Osteocyte (in vitro differentiated cells): ENCODE data around the gene COMMD9. TPM values are rescaled to one million over a fixed set of nuclear protein-coding genes. Genes with fewer than 3 reads are reported as not detected.

Source experiments
- DNase-seq: peaks from one replicate; pipeline ENCODE4 v3.0.0; 2021; ENCODE audit warnings: mixed read lengths; ENCODE audit not compliant: unreplicated experiment; ENCODE audit errors: extremely low spot score
- H3K27ac Mint-ChIP-seq: one replicate; pipeline ENCODE4 v1.8.0; 2021; ENCODE audit warnings: mild to moderate bottlenecking, mixed read lengths; ENCODE audit not compliant: unreplicated experiment
- H3K27me3 Mint-ChIP-seq: one replicate; pipeline ENCODE4 v1.8.0; 2021; ENCODE audit warnings: mixed read lengths; ENCODE audit not compliant: unreplicated experiment
- H3K36me3 Mint-ChIP-seq: one replicate; pipeline ENCODE4 v1.8.0; 2021; ENCODE audit warnings: mixed read lengths; ENCODE audit not compliant: unreplicated experiment
- H3K4me1 Mint-ChIP-seq: one replicate; pipeline ENCODE4 v1.8.0; 2021; ENCODE audit warnings: mixed read lengths; ENCODE audit not compliant: unreplicated experiment
- H3K4me3 Mint-ChIP-seq: one replicate; pipeline ENCODE4 v1.8.0; 2021; ENCODE audit warnings: mild to moderate bottlenecking, moderate library complexity, mixed read lengths; ENCODE audit not compliant: unreplicated experiment
- H3K9me3 Mint-ChIP-seq: one replicate; pipeline ENCODE4 v1.8.0; 2021; ENCODE audit warnings: mixed read lengths; ENCODE audit not compliant: unreplicated experiment
- CTCF ChIP-seq: fragments of 200-600 bp; sonication (generic); IDR thresholded peaks from 2 replicates; pipeline ENCODE4 v1.5.0; 2021; ENCODE audit warnings: antibody characterized with exemption, mild to moderate bottlenecking, moderate library complexity
- total RNA-seq: library from RNA; stranded (reverse); gene quantifications from 2 replicates; pipeline ENCODE4 v1.2.1, GENCODE V29; 2021

Gene COMMD9
- total RNA-seq, 1 donor from 2014 or later: 71.4 TPM

- Mint-ChIP-seq H3K36me3 (no peaks in the 10 kb centered on the region), H3K27ac (no peak overlapping the region), H3K9me3 (no peaks in the 10 kb centered on the region), H3K4me1 (peaks cover 43% of the 10 kb centered on the region), H3K27me3 (no peaks in the 10 kb centered on the region), H3K4me3 (no peak overlapping the region)
- no peak for DNase-seq
- no peak for TF ChIP-seq CTCF
These were observed 19.4 kb upstream of the COMMD9 start for GRCh38 chr11:36308577-36308976.

- Mint-ChIP-seq H3K4me3 (no peak overlapping the region), H3K4me1 (peaks cover 30% of the 10 kb centered on the region), H3K27ac (peak overlapping the region; percentile 33), H3K27me3 (no peaks in the 10 kb centered on the region), H3K36me3 (no peaks in the 10 kb centered on the region), H3K9me3 (no peaks in the 10 kb centered on the region)
- no peak for DNase-seq
- peak; percentile 75 for TF ChIP-seq CTCF
These were observed 17.7 kb upstream of the COMMD9 start for GRCh38 chr11:36306888-36307287.

GRCh38 chr11:36305047-36305446 is 15.8 kb upstream of the COMMD9 start:
- Mint-ChIP-seq H3K36me3 (no peaks in the 10 kb centered on the region), H3K27me3 (no peaks in the 10 kb centered on the region), H3K9me3 (no peaks in the 10 kb centered on the region), H3K4me1 (peaks cover 32% of the 10 kb centered on the region), H3K27ac (no peak overlapping the region), H3K4me3 (no peak overlapping the region)
- DNase-seq: no peak
- TF ChIP-seq CTCF: no peak

GRCh38 chr11:36304351-36304750 is 15.1 kb upstream of the COMMD9 start:
- DNase-seq: no peak
- Mint-ChIP-seq H3K9me3 (no peaks in the 10 kb centered on the region), H3K27me3 (no peaks in the 10 kb centered on the region), H3K36me3 (no peaks in the 10 kb centered on the region), H3K27ac (no peak overlapping the region), H3K4me3 (no peak overlapping the region), H3K4me1 (peaks cover 29% of the 10 kb centered on the region)
- no peak for TF ChIP-seq CTCF

DNA sequence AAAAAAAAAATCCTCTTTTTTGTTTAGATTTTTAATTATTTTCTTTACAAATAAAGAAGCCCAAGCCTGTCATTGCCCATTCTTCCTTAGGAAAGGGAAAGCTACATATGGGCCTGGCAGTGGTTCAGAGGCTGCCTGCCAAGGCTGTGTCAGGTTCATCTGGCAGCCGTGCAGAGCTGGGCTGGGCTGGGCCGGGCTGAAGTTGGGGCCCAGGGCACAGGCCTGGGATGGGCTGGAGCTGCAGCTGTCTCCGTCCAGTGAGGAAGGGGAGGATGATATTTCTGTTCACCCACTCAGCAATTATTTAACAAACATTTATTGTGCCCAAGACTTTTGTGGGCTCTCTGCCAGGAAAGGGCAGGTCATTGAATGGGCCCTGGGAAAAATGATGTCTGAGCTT is 11.4 kb upstream of the COMMD9 start:
- no peak overlapping the region for H3K4me3 Mint-ChIP-seq
- H3K27me3 Mint-ChIP-seq: no peaks in the 10 kb centered on the region
- H3K27ac Mint-ChIP-seq: no peak overlapping the region
- no peak for DNase-seq
- no peak for TF ChIP-seq CTCF
- no peaks in the 10 kb centered on the region for H3K9me3 Mint-ChIP-seq
- no peaks in the 10 kb centered on the region for H3K36me3 Mint-ChIP-seq
- H3K4me1 Mint-ChIP-seq: peaks cover 39% of the 10 kb centered on the region
